Nephron (organoid): ENCODE results near the gene PCDH15.

Experiments
- H3K27ac Mint-ChIP-seq, 3 experiments: 2 replicates each; pipeline ENCODE4 v1.8.0; 2020; ENCODE audit warnings: mixed read lengths in 3 of 3, mild to moderate bottlenecking in 2 of 3, moderate library complexity in 1 of 3
- H3K27me3 Mint-ChIP-seq: 2 replicates; pipeline ENCODE4 v1.8.0; 2021; ENCODE audit warnings: low read depth, mild to moderate bottlenecking, moderate library complexity, mixed read lengths
- H3K36me3 Mint-ChIP-seq: 2 replicates; pipeline ENCODE4 v1.8.0; 2020; ENCODE audit warnings: low read depth, mixed read lengths
- H3K4me1 Mint-ChIP-seq: 2 replicates; pipeline ENCODE4 v1.8.0; 2020; ENCODE audit warnings: mixed read lengths
- H3K4me3 Mint-ChIP-seq, 3 experiments: 2 replicates each; pipeline ENCODE4 v1.8.0; 2020; ENCODE audit warnings: mild to moderate bottlenecking in 3 of 3, mixed read lengths in 3 of 3, moderate library complexity in 2 of 3
- H3K9me3 Mint-ChIP-seq: 2 replicates; pipeline ENCODE4 v1.8.0; 2020; ENCODE audit warnings: mixed read lengths
- TF ChIP-seq, protein P1 (sequence below), 3 experiments: fragments of 200-600 bp; sonication (generic); IDR thresholded peaks; one replicate each; pipeline ENCODE4 v1.5.0; 2021; ENCODE audit warnings: antibody characterized with exemption in 3 of 3; ENCODE audit not compliant: unreplicated experiment in 3 of 3

The PCDH15 gene

DNA sequence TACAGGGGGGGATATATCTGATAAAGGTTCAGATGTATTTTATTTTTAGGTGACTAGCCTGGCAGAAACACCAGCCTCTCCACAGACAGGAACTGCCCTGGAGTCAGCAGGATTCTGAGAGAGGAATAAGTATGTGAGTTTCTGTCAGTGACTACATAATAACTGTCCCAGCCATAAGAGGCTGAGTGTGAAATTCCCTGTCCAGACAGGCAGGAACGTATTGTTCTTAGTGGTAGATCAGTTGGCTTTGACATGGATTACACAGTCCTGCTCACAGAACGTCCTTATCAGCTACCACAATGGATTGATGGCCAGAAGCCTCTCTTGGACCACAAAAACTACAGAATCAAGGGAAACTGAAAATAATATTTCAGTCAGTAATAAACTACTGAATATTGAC is 709.8 kb downstream of the PCDH15 start:
- no peak overlapping the region for H3K4me3 Mint-ChIP-seq
- no peaks in the 10 kb centered on the region for H3K27me3 Mint-ChIP-seq
- no peak overlapping the region for H3K27ac Mint-ChIP-seq
- TF ChIP-seq, protein P1, sequence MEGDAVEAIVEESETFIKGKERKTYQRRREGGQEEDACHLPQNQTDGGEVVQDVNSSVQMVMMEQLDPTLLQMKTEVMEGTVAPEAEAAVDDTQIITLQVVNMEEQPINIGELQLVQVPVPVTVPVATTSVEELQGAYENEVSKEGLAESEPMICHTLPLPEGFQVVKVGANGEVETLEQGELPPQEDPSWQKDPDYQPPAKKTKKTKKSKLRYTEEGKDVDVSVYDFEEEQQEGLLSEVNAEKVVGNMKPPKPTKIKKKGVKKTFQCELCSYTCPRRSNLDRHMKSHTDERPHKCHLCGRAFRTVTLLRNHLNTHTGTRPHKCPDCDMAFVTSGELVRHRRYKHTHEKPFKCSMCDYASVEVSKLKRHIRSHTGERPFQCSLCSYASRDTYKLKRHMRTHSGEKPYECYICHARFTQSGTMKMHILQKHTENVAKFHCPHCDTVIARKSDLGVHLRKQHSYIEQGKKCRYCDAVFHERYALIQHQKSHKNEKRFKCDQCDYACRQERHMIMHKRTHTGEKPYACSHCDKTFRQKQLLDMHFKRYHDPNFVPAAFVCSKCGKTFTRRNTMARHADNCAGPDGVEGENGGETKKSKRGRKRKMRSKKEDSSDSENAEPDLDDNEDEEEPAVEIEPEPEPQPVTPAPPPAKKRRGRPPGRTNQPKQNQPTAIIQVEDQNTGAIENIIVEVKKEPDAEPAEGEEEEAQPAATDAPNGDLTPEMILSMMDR (IDR thresholded peaks at IDR 0.05; ENCODE audit: unreplicated experiment in 3 of 3): no peak
- no peaks in the 10 kb centered on the region for H3K4me1 Mint-ChIP-seq
- no peaks in the 10 kb centered on the region for H3K36me3 Mint-ChIP-seq
- no peaks in the 10 kb centered on the region for H3K9me3 Mint-ChIP-seq

DNA sequence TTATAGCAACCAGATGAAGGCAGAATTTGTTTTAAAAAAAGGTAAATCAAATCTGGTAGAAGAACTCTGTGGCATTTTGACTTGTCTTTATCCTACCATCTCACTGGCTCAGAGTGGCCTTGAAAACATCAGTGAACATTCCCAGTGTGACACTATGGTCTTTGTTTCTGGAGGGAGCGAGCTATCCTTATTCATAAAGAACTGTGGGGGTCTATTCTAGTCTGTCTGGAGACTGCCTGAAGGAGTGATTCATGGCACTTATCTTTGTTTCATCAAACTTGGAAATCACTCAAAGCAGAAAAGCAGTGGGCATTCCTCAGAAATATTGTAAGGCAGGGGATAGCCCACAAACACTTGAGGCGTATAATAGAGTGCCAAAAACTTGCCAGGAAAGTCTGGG is 719.1 kb downstream of the PCDH15 start:
- H3K9me3 Mint-ChIP-seq: no peaks in the 10 kb centered on the region
- no peak overlapping the region for H3K4me3 Mint-ChIP-seq
- no peak overlapping the region for H3K27ac Mint-ChIP-seq
- H3K4me1 Mint-ChIP-seq: no peaks in the 10 kb centered on the region
- no peaks in the 10 kb centered on the region for H3K36me3 Mint-ChIP-seq
- TF ChIP-seq, protein P1 (IDR thresholded peaks at IDR 0.05; ENCODE audit: unreplicated experiment in 3 of 3): no peak
- H3K27me3 Mint-ChIP-seq: no peaks in the 10 kb centered on the region

DNA sequence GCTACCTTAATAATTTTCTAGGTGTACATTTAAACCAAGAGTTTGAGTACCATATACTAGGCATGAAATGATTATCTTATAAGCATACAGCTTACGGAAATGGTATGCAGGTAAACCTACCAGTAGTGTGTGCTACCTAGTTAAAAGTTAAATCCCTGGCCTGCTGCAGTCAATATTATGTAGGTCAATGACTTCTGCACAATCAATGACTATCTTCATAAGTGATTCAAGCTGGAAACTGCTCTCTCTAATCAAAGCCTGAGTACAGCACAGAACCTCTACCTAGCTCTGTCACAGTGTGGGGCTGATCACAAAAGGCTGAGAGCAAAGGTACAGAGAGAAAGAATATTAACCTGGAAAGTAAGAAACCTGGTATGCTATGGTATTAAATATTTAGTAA is 733.7 kb downstream of the PCDH15 start:
- Mint-ChIP-seq H3K36me3 (no peaks in the 10 kb centered on the region), H3K4me1 (no peaks in the 10 kb centered on the region), H3K27me3 (no peaks in the 10 kb centered on the region), H3K9me3 (no peaks in the 10 kb centered on the region), H3K4me3 (no peak overlapping the region), H3K27ac (no peak overlapping the region)
- TF ChIP-seq, protein P1 (IDR thresholded peaks at IDR 0.05; ENCODE audit: unreplicated experiment in 3 of 3): no peak

DNA sequence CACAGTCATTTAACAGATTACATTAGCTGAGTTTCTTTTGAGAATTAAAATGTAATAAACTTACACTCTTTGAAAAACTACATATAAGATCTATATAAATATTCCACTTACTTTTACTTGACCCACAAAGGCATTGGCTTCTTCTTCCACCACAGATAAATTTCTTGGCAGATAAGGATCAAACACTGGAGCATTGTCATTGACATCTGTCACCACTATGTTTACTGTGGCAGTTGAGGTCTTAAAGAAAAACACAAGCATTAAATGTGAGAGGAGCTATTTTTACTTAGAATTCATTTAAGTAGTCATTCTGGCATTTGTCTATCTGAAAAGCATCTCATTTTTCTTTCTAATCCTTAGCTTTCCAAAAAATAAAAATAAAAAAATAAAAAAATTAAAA is 734.4 kb downstream of the PCDH15 start:
- Mint-ChIP-seq H3K4me1 (no peaks in the 10 kb centered on the region), H3K27me3 (no peaks in the 10 kb centered on the region), H3K27ac (no peak overlapping the region), H3K36me3 (no peaks in the 10 kb centered on the region), H3K9me3 (no peaks in the 10 kb centered on the region), H3K4me3 (no peak overlapping the region)
- TF ChIP-seq, protein P1 (IDR thresholded peaks at IDR 0.05; ENCODE audit: unreplicated experiment in 3 of 3): no peak

DNA sequence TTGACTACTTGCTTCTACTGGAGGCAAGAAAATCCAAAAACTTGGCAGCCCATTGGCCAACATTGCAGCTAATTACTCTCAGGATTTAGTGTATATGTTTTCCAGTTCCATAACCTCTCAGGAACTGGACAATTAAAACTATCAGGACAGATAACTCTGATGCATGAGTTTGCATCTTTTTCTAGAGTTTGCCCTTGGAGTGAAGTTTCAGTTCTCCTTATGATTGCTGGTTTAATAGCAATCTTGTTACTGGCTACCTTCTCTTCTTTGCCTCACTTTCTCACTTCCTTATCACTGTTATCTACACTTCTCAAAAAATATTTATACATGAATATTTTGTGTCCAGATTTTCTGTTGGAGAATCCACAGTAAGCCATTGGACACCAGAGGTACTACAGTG is 735.9 kb downstream of the PCDH15 start:
- no peak overlapping the region for H3K27ac Mint-ChIP-seq
- no peaks in the 10 kb centered on the region for H3K4me1 Mint-ChIP-seq
- no peaks in the 10 kb centered on the region for H3K9me3 Mint-ChIP-seq
- H3K4me3 Mint-ChIP-seq: no peak overlapping the region
- no peaks in the 10 kb centered on the region for H3K36me3 Mint-ChIP-seq
- TF ChIP-seq, protein P1 (IDR thresholded peaks at IDR 0.05; ENCODE audit: unreplicated experiment in 3 of 3): no peak
- H3K27me3 Mint-ChIP-seq: no peaks in the 10 kb centered on the region

DNA sequence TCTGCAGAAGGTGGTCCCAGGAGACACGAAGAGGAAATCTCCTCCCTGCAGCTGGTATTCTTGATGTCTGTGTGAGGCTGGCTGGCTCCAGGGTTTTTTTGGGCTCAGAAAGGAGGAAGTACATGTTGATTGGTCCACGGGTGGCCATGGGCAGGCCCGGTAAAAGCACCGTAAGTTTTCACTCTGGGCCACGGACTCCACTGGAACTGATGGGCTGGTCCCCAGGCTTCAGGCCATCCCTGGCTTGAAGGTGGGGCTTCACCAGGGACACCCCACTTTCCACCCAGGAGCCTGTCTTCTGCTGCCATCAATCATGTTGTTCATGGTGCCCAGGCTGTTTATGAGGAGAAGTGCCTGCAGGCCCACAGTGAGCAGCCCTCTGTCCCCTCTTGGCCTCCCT is 736.8 kb downstream of the PCDH15 start:
- Mint-ChIP-seq H3K9me3 (peaks cover 3% of the 10 kb centered on the region), H3K27ac (no peak overlapping the region), H3K27me3 (no peaks in the 10 kb centered on the region), H3K4me1 (no peaks in the 10 kb centered on the region), H3K4me3 (no peak overlapping the region), H3K36me3 (no peaks in the 10 kb centered on the region)
- TF ChIP-seq, protein P1 (IDR thresholded peaks at IDR 0.05; ENCODE audit: unreplicated experiment in 3 of 3): no peak
